NCI-H69 (cell line): ENCODE measurements around the gene LTF.
"Not testable (repeated sequence)": the region's sequence is repeated elsewhere in the genome, so short reads cannot be mapped to it uniquely, and the experiment has no call there.

ENCODE experiments used
- DNase-seq: peaks from one replicate; lab custom pipeline; 2025; lab: John Stamatoyannopoulos, UW

Gene LTF

DNA sequence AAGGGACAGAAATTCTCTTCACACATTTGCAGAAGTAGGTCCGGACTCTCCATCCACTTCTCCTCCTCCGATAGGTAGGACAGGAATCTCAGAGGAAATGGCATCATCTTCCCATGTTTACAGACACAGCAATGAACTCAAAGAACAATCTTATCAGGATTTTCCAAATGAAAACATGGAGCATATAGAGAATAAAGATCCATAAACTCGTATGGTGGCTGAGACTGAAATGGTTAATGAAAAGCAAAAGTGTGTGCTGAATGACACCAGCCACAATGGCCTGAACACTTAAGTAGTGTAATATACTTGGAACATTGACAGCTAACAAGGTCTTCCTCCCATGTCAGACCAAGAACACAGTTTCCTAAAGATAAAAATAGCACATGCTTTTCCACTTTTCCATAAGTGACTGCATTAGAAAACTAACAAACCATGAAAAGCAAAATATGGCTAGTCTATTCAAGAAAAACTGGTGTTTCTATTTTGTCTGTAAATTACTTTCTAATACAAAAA is 51.9 kb downstream of the LTF start:
- no peak for DNase-seq

DNA sequence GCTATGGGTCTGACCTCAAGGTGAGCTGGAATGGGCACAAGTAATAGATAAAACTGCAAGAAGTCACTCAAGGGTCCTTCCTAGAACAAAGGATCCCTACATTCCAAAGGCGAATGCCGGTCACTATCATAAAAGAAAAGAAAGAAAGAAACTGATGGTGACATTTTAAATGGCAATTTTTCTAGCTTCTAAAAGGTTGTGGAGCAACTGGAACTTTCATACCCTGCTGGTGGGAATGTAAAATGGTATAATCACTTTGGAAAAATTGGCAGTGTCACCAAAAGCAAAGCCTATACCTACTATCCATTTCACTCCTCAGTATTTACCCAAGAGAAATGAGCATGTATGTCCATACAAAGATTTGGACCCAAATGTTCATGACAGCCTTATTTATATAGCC is 53.4 kb downstream of the LTF start:
- no peak for DNase-seq

DNA sequence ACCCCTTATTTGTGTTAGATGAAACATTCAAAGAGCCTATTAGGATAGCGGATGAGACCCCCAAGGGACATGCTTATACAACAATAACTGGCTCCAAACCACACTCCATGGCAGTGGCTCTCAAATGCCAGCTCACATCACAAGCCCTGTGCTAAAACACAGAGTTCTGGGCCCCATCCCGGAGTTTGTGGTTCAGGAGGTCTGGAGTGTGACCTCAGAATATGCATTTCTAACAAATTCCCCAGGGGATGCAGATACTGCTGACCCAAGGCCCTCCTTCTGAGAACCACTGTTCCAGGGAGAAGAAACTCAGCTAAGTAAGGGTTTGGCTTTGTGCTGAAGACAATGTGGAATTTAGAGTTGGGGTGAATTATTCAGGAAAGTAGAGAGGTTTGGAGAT is 54.0 kb downstream of the LTF start:
- DNase-seq = no peak

DNA sequence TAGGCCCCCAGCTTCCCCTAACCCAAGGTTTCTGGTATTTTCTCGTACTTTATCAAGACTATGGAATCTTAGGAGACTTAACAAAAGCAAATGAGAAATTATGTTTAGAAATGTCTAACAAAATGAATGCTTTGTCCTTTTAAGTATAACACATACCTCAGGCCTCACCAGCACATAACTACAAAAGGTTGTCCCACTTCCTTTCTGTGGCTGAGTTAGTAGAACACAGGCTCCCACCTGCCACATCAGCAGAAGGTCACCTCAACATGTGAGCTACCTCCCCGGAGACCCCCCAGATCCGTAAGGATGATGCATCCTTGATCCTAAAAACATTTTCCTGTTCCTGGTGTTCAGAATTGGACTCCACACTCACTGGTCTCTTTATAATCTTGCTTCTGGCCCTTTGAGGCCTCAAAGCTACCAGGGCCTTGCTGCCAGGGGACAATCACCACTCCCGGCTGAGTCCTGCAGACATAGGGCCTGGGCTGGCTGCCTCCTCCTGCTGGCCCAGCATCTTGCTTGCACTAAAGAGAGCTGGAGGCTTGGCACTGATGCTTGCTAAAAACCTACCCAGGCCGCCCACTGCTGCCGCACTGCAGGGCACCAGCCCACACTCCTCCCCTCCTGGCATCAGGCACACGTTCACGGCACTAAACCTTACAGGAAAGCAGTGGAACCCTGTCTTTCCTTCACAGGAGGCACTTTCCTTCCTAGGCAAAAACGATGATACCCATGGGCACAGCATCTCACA is 54.8 kb downstream of the LTF start:
- DNase-seq = no peak

DNA sequence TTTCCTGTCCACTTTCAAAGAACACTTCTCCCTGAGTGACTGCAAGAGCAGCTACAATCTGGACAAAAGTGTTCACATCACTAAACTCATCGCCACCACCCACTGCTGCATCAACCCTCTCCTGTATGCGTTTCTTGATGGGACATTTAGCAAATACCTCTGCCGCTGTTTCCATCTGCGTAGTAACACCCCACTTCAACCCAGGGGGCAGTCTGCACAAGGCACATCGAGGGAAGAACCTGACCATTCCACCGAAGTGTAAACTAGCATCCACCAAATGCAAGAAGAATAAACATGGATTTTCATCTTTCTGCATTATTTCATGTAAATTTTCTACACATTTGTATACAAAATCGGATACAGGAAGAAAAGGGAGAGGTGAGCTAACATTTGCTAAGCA is 55.9 kb downstream of the LTF start:
- DNase-seq = no peak

DNA sequence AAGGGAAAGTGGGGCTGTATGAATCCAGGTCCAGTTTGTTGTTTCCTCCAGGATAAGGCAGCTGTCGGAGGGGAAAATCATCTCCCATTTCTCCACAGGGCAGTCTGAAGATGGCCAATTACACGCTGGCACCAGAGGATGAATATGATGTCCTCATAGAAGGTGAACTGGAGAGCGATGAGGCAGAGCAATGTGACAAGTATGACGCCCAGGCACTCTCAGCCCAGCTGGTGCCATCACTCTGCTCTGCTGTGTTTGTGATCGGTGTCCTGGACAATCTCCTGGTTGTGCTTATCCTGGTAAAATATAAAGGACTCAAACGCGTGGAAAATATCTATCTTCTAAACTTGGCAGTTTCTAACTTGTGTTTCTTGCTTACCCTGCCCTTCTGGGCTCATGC is 56.7 kb downstream of the LTF start:
- no peak for DNase-seq

DNA sequence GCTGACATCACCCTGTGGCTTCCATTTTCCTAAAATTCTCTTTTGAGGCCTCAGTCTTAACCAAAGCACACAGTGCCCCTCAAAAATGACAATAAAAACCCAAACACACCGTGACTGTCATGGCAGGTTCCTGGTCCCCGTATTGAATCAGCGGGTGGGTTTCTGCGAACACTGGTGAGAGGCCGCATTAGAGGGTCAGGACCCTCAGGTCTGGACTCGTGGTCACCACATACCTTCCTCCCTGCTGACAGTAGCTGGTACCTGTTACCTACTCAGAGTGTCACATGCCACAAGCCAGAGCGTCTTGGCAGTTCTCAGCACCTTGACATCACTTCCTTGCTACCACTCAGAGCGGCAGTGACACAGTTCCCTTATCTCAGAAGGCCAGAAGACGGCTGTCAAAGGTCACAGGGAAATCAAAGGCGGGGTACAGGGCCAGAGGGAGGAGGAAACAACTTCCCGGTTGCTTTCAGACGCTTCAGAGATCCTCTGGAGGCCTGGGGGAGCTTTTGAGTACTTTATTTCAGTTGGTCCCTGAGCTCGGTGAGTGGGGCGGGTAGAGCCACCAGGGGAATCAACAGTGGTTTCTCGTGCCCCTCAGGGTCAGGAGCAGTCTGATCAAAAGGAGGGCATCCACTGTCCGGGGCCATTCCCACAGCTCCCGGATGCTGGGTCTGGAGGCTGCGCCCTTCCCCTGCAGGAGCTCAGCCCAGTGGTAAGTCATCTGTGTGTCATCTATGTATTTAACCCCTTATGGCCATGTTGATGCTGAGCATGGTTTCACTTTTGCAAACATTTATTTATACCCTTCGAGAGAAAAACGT is 57.7 kb downstream of the LTF start, which contains the start of the genes CCR5AS and CCRL2:
Gene CCR5AS (minus strand): TSS at position 279 of the 824 bp plus-strand sequence.
Gene CCRL2 (plus strand): TSS at position 472 of the 824 bp plus-strand sequence. CDS start 821 bp downstream, outside the sequence.
- no peak for DNase-seq

DNA sequence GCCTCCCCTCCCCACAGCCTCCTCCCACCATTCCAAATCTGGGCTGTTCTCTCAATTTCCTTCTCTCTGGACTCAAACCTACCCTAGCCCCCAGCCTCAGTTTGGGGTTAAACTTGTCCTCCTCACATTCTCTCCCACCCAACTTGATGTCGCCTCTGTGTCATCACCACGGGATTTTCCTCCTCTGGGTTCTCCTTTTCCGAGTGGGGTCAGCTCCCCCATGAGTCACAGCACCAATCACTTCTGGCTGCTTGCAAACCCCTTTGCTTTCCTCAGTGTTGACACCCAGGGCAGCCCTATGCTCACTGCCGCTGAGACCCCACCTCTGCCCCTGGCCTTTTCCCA is 58.3 kb downstream of the LTF start:
- DNase-seq = no peak

DNA sequence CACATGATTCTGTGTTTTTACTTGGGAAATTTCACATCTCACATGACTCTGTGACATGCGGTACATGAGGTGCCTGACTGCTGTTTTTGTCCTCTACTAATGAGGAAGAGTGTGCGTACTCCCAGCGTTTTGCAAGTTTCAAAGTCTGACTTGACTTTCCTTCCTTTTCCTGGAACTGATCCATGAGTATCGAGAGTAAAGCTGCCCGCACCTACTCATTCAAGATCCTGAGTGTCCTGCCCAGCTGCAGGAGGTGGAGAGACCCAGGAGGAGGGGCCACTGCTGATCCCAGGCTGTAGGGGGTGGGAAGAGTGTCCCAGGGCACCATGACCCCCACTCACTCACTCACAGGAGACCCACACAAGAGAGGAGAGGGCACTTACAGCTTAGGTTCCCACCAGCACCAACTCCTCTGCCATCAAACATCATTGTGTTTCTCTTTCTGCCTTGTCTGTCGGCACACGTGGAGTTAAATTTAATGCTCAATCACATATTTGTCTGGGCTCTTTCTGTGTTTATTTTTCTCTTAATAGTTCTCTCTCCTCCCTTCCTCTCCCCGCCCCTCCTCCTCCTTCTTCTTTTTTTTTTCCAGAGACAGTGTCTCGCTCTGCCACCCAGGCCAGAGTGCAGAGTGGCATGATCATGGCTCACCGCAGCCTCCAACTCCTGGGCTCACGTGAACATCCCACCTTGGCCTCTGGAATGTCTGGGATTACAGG is 59.2 kb downstream of the LTF start:
- peak; percentile 27 for DNase-seq

DNA sequence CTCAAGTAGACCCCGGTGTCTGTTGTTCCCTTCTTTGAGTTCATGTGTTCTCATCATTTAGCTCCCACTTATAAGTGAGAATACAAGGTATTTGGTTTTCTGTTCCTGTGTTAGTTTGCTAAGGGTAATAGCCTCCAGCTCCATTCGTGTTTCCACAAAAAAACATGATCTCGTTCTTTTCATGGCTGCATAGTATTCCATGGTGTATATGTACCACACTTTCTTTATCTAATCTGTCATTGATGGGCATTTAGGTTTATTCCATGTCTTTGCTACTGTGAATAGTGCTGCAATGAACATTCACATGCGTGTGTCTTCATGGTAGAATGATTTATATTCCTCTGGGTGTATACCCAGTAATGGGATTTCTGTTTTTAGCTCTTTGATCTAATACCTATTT is 61.8 kb downstream of the LTF start:
- not testable (repeated sequence) for DNase-seq

DNA sequence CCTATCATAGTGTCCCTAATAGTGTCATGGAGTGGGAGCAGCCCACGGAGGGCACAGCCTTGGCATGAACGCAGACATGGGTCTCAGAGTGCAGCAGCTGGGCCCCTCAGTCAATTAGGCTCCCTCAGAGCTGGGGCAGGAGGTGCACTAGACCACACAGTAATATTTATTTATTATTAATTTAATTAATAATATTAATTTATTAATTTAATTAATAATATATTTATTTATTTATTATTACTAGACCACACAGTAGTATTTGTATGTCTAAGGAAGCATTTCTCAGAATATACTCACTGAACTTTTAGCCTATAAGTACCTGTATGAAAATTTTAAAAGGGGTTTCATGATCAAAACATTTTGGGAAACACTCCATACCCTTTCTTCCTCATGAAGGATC is 63.1 kb downstream of the LTF start:
- DNase-seq = no peak

DNA sequence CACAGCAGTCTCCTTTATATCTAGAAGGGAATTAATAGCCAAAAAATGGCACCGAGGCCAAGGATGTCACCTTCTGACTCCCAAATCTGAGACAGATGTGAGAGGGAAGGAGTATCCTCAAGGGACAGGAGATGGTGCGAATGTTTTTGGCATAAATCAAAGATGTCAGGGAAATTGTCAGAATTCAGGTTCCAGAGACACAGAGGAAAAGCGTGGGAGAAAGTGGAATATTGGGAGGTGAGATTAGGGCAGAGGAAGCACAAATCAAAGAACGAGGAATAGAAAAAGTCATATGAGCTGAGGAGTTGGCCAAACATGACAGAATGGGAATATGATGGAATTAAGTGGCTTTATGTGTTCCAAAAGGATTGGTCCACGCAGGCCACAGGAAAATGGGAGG is 63.9 kb downstream of the LTF start:
- DNase-seq = no peak

DNA sequence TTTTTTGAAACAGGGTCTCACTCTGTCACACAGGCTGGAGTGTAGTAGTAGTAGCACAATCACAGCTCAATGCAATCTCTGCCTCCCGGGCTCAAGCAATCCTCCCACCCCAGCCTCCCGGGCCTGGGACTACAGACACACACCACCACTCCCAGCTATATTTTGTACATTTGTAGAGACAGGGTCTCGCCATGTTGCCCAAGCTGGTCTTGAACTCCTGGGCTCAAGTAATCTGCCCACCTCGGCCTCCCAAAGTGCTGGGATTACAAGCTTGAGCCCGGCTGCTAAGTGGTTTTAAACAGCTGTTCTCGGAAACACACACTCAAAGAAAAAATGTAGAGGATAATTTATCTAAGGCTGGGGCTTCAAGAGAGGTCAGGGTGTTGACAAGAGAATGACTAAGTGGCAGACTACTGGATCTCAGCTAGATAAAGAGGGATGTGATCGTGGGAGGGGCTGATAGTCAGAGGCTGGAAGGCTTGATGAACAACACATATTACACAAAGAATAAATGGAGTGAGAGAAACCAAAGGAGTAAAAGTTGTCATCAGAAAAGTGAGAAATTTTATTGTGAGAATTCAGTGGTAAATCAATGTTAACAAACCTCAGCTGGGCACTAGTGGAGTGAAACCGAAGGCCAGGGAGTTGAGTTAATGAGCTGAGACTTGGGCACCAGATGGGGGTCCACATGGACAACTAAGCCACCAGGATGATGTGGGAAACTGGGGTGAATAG is 64.5 kb downstream of the LTF start:
- no peak for DNase-seq

DNA sequence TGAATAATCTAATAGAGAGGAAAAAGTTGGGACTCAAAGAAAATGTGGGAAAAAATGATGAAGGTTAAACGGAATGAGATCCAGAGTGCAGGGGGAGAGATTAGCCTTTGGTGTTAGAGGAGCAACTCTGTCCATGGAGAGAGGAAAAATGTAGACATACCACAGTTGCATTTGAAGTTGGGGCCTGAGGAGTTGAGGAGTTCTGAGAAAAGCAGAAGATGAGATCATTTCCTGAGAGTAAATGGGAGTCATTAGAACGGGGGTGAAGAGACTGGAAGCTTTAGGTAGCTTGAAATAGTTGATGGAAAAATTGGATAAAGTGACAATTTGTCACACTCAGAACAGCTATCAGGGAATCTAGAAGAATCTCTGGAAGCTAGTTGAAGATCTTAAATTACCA is 65.1 kb downstream of the LTF start:
- DNase-seq = no peak

DNA sequence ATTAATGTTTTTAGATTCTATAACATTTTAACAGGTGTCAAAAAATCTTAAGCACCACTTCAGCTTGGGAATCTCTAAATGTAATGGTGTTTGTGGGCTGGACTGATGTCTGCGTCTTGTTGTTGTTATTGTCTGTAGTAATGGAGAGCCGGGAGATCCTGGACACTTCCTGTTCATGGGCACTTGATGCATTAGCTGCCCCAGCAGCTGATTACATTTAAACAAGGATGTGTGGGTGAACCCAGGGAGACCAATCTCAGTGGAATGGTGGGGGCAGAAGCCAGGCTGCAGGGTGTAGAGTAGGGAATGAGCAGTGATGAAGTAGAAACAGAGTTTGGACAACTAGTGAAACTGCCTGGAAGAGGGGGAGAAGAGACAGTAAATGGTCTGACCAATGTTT is 65.6 kb downstream of the LTF start:
- no peak for DNase-seq

DNA sequence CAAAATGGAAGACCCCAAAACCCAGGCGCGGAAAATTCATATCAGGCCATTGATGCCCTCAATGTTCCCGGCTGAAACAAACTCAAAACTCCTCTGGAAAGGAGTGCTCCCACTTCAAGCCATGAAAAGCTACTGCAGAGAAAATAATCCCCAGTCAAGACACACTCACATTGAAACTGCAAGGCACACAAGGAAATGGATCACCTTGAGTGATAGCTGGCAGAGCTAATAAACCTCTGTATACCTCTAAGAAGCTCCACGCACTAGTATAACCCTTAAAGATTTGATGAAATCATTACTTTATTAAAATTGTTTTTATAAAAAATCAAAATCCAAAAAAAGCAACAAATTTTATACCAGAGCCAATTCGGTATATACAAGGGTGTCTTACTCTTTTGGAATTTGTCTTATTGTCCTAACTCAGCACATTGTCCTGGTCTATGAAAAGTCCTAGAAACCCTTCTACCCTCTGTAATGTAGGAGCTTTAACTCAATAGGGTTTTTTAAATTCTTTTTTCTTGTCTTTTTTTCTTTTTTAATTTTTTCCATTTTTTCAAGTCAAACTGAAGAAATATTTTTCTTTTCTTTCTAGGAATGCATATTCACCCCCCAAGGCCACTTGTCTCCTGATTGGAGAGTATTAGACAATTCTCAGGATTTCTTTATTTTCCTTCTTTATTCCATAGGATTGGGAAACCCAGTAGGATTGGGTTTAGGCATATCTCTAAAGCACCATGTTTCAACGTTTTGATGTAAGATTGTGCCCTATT is 66.3 kb downstream of the LTF start:
- no peak for DNase-seq

DNA sequence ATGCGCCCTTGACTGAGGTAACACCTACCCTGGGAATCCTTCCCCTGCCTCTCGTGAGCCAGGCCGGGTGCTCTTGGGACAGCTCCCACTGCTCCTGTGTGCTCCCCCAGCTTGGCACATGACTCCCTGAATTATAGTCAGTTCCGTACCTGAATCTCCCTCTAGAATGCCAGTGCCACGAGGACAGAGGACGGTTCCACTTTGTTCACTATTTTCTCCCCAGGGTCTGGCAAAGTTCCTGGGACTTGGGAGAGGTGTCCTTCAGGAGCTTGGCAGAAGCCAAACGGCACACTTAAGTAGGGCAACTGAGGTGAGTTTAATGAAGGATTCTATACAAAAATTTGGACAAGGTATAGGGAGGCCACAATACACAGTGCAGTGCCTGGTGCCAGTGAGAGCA is 67.6 kb downstream of the LTF start:
- no peak for DNase-seq

DNA sequence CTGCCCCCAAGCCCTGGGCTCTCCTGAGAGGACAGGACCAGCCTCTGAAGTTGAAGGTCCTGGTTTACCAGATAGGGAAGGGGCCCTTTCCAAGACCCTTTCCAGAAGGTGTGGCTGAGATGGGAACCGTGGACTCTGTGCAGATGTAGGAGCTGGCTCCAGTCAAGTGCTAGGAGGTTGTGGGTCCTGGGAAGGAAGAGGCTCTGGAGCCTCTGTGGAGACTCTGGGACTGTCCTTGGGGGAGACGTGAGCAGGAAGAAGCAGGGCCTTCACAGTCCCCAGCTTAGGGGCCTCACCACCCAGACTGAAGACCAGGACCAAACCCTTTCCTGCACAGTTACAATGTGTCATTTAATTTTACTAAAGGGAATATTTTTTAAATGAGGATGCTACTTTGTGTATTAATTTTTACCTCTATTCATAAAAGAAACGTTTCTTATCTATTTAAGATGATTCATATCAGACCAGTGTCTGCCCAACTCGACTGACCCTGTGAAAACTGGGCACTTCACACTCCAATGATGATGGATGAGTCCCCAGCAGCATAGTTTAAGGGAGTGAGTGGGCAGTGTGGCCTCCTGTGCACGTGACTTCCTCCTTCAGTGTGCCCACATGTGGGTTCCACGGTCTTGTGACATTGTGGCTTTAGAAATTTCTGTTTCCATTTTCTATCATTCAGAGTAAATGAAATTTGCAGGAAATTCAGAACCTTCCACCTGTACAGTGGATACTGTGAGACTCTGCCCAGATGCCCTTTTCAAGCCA is 68.8 kb downstream of the LTF start:
- DNase-seq = no peak

DNA sequence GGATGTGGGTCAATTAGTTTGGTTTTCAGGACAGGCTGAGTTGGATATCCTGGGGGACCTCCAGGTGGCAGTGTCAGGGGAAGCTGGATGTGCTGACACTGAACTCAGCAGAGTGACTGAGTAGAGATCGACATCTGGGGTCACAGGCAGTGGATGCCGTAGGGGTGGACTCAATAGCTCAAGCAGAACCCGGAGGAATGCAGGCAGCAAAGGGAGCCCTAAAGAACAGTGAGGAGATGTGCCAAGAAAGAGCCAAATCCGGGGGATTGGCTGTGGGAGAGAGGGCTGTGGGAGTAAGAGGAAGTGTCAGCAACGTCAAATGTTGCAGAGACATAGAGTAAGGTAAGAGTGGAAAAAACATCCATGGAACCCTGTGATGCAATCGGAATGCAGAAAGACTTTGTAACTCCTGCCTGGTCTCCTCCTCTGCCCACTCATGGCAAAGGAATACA is 69.5 kb downstream of the LTF start:
- DNase-seq = no peak
